B cell (primary cell): ENCODE data around the gene YJEFN3.

Experiments
- CTCF ChIP-seq: fragments of 200-600 bp; IDR thresholded peaks from one replicate; pipeline ENCODE4 v1.8.0; 2022; ENCODE audit warnings: antibody characterized with exemption, mild to moderate bottlenecking
- EZH2 ChIP-seq: IDR thresholded peaks from 2 replicates; pipeline ENCODE4 v1.6.1; 2012; ENCODE audit warnings: borderline replicate concordance, low read depth, mild to moderate bottlenecking, moderate library complexity, low read length; ENCODE audit not compliant: insufficient read depth, poor library complexity, severe bottlenecking

- TF ChIP-seq EZH2 (no peak), CTCF (no peak)
These were observed 40.5 kb upstream of the YJEFN3 start for GRCh38 chr19:19487950-19488874.
